ENCODE data around the gene GAB2.
"Not testable (repeated sequence)": the region's sequence is repeated elsewhere in the genome, so short reads cannot be mapped to it uniquely, and the experiment has no call there.

GAB2 gene

DNA sequence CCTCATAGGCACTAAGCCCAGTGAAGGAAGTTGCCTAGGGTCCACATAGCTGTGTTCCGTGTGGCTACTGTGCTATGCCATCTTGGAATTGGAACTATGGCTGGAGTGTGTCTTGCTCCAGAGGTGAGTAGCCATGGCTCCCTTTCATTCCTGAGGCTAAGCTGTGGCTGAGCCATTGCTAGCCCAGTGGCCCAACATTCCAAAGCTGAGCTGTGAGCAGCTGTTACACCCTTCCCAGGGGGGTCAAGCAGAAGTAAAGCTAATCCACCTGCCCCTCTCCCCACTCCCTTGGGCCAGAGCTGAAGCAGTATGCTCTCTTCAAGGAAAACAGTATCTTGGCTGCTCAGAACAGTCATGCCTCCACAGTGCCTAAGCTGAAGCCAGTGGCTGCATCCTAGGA lies 177.8 kb downstream of the GAB2 start:
- DNase-seq: no peak

DNA sequence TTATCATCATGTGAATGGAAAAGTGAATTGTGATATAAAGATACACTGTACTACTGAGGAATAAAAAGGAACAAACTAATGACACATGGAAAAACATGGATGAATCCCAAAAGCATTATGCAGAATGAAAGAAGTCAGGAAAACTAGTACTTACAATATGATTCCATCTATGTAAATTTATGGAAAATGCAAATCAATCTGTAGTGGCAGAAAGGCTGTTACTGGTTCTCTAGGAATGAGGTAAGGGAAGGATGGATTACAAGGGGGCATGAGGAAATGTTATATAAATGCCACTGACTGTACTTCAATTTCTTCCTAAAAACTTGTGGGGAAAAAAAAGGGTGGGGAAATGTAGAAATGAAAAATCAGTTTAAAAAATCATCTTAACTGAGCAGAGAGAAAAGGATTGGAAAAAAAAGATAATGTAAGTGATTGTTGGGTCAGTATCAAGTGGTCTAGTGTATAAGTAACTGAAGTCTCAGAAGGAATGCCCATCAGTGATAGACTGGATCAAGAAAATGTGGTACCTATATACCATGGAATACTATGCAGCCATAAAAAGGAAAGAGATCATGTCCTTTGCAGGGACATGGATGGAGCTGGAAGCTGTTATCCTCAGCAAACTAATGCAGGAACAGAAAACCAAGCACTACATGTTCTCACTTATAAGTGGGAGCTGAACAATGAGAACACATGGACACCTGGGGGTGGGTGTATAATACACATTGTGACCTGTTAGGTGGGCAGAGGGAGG lies 180.2 kb downstream of the GAB2 start:
- DNase-seq: no peak

DNA sequence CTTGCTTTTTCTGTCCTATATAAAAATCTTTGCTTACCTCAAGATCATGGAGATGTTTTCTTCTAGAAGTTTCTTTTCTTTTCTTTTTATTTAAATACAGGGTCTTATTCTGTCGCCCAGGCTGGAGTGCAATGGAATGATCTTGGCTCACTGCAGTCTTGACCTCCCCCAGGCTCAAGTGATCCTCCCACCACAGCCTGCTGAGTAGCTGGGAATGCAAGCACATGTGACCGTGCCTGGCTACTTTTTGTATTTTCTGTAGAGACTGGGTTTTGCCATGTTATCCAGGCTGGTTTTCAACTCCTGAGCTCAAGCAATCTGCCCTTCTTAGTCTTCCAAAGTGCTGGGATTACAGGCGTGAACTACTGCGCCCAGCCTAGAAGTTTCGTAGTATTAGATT lies 183.6 kb downstream of the GAB2 start:
- no peak for DNase-seq

DNA sequence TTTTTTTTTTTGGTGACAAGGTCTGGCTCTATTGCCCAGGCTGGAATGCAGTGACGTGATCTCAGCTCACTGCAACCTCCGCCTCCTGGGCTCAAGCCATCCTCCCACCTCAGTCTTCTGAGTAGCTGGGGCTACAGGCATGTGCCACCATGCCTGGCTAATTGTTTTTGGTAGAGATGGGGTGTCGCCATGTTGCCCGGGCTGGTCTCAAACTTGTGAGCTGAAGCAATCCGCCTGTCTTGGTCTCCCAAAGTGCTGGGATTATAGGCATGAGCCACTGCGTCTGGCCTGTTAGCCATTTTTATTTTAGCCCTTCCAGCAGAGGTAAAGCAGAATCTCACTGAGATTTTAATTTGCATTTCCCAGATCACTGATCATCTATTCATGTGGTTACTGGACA lies 184.6 kb downstream of the GAB2 start:
- not testable (repeated sequence) for DNase-seq

DNA sequence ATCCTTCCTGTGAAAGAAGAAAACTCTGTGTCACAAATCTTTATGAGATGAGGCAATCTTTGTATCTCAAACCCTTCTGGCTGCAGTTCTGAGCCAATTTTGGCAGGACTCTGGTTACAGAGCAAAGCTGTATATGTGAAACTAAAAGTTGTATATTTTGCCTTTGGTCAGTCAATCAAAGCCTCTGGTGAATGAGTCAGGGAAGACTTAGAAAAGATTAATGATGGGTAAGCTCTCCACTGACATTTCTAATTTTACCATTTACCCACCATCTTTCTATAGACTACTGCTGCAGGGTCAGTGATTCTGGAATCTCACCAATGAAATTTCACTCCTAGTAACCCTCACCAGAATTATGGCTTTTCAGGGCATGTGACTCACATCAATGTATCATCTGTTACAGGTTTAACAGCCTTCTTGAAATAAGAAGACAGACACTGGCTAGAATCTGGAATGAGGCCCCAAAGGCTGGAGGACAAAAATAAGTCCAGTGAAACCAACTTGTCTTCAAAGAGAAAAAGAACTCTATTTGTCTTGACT lies 185.6 kb downstream of the GAB2 start:
- DNase-seq: no peak

DNA sequence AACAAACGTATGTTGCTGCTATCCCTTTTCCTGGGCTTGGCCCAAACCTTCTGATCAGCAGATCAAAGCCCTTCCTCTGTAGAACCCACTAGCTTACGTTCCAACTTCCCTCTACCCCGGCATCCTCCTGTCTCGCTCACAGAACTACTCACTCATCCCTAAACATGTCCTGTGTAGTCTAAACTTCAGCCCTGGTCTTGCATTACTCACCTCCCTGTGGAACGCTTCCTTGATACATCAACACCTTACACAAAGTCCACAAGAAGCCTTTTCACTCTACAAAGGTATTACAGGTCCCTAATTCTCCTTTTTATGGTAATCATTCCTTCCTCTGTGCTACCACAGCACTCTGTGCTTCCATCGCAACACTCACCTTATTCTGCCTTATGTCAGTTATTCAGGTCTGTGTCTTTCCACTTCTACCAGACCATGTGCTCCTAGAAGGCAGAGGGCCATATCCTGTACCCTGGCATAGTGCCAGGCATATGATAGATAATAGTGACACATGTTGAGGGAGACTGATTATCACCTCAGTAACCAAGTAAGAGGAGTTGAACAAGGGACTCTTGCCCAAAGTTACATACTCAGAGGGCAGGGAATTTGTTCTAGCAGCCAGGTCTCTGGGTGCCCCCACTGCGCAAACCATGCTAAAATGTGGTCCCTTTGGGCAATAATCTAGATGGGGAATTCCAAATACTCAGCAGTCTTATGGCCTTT lies 187.3 kb downstream of the GAB2 start:
- DNase-seq: peak; percentile 62

DNA sequence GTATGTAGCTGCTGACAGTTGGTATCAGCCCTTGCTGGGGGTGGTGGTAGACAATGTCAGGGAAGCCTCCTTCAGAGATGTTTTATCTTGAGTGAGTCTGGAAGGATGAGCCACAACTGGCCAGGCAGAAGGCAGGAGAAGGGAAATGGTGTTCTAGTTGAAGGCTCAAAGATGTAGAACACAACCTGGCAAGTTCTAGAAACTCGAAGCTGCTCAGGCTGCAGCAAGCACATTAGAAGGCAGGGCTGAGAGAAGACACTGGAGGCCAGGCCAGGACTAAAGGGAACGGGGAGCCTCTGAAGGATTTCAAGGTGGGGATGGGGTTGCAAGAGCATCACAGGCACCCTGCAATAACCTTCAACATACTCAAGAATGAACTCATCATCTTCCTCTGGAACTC lies 188.5 kb downstream of the GAB2 start:
- no peak for DNase-seq

DNA sequence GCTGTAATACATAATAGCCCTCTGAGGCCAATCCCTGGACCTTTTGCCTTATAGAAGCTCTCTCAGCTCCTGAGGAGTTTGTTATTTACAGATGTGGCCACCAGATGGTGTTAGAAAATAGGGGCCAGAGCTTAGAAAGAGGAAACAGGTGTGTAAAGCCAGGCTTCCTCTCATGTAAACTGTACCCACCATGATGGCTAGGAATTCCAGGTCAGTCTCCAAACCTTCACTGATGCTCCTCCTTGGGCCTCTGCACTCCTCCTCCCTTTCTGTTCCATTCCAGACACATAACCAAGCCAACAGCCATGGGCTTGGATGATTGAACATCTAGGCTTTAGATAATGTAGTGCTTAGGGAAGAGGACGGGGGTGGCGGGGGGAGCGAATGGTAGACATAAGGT lies 189.2 kb downstream of the GAB2 start:
- DNase-seq: peak; percentile 95

DNA sequence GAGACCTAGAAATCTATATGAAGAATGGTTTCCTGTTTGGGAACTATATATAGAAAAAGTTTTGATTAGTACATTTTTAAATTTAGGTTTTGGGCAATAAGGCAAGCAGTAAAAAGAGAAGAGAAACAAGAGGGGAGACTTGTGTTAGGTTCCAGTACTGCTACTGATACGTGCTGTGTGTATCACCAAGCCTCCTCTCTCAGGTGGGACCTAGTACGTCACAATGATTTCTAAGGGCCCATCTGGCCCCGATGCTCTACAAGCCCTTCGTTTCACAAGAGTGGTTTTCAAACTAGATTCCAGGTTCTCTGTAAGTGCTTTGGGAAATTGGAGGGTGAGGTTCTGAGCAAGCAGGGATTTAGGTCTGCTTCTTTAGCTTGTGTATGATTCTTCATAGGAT lies 189.7 kb downstream of the GAB2 start:
- no peak for DNase-seq

DNA sequence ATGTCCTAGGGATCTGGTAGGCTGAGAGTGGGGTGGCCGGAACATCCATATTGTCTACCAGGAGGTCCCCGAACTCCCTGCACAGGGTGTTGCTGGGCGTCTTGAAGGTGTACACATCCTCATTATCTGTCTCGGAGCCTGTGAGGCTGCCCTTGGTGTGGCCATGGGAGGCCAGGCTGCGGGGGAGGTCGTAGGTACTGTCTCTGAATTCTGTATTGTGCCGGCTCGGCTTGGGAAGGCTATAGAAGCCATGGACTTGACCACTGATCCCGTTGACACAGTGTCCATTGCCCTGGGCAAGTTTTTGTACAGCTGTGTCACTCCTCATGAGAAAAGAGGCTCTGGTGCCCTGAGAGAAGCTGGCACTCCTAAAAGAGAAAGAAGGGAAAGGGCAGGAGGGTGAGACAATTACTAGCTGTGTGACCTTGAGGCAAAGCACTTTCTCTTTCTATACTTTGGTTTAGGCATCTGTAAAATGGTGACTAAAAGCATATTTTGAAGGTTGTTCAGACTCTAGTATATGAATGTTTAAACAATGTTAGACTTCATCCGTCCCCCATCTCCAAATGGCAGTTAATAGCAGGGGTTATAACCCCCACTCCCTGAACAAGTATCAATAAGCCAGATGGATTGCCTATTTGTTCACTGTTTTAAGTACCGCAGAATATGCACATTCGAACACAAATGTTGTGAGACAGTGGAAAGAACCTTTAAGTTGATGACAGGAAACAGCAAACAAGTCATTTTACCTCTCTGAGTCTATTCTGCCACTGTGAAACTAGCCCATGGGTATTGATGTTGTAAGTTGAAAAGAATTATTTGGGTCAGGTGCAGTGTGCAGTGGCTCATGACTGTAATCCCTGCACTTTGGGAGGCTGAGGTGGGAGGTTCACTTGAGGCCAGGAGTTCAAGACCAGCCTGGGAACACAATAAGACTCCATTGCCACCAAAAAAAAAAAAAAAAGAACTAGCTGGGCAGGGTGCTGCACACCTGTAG lies 190.6 kb downstream of the GAB2 start:
- DNase-seq: no peak

DNA sequence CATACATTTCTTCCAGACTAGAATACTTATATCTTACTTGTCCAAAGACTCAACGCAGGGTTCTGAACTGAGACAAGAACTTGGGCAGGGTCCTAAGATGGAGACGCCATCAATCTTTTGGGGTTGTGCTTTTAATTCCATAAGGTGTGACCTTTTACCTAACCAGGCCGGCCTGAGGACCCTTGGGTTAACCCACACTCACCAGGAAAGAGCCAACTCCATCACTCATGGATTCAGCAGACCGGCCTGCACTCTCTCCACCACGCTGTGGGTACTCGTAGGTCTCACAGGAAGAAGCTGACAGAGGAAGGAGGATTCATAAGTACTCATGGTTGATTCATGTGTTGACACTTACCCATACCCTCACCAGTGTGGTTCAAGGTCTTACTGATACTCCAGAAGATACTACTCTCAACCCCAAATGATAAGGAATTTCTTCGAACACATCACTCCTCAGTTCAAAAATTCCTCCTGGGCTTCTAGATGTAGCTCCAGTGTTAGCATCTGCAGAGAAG lies 192.7 kb downstream of the GAB2 start:
- no peak for DNase-seq

DNA sequence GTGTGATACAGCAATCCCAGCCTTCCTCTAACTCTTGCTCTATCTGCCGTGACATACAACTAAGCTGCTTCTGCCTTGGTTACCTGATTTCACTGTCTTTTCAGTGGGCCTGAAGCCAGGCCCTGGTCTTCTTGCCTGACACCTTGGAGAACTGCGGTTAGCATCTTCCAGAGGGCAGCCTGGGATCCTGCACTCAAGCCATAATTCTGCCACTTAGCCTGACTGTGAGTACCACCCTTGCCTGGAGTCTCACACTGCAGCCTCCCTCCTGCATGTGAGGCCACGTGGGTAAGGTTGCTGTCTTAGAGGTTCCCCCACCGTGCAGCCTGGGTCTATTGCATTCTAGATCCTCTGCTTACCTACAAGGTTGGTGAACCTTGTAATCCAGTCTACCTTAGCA lies 193.1 kb downstream of the GAB2 start:
- no peak for DNase-seq

DNA sequence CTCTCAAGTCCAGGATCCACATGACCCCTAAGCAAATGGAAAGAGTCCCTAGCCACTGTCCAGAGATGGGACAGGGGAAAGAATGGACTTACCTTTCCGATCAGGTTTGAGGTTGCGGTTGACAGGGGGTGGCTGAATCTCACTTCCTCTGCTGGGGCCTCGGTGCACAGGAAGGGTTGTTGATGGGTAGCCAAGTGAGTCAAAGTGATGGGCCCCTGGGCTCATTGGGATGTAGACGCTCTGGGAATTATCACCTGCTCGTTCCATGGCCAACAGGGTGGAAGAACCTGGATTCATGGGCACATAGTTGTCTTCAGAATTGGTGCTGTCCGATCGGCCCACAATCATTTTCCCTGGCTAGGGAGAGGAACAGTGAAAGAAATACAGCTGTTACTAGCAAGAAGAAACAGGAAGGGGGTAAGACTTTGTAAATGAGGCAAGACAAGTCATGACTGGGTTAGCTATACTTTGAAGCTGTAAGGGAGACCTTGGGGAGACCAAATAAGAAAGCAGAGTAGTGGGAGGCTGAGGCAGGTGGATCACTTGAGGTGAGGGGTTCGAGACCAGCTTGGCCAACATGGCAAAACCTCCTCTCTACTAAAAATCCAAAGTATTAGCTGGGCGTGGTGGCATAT lies 194.2 kb downstream of the GAB2 start:
- no peak for DNase-seq

DNA sequence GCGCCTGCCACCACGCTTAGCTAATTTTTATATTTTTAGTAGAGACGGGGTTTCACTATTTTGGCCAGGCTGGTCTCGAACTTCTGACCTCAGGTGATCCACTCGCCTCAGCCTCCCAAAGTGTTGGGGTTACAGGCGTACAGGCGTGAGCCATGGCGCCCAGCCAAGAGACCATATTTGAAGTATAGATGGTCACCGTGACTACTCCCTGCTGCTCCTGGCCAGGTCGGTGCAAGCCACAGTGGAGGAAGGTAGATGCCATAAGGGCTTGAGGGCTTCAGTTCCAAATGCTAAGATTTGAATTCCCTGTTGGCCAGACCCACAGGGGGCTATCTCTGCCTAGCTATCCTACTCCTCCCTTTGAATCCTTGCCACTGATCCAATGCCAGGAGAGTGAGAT lies 194.9 kb downstream of the GAB2 start:
- not testable (repeated sequence) for DNase-seq

DNA sequence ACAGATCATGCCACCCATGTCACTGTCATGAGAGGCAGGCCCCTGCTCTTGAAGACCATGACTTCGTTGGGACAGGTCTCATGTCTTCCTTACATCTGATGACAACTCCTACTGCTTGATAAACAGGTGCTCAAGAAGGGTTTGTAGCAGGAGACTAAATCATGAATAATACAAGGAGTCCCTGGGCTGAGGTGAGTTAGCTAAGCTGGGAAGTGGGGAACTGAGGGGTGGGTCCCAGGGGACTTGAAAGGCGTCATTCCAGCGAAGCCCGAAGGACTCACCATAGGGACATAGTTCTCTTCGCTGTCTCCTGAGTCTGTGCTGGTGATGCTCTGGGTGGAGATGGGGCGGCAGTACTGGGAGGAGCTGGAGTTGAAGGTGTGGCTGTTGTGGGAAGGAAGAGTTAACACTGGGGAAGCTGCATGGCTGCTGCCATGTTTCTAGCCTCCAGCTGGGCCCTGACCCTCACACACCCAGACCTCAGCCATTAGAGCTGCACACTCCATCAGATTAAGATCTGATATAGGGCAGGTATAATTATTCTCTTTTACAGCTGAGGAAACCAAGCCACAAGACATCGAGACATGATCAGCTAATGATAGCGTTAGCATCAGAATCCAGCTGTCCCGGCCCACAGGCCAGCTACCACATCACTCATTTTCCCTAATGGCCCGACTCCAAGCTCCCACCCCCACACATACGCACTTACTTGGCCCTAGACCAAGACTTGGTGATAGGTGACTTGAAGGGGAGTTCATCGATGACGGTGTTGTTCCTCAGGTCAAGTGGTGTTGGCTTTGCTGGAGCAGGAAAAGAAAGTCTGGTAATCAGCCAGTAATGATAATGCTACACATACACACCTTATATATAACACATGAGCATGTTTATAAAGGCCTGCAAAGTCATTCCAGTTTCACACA lies 196.0 kb downstream of the GAB2 start:
- no peak for DNase-seq

DNA sequence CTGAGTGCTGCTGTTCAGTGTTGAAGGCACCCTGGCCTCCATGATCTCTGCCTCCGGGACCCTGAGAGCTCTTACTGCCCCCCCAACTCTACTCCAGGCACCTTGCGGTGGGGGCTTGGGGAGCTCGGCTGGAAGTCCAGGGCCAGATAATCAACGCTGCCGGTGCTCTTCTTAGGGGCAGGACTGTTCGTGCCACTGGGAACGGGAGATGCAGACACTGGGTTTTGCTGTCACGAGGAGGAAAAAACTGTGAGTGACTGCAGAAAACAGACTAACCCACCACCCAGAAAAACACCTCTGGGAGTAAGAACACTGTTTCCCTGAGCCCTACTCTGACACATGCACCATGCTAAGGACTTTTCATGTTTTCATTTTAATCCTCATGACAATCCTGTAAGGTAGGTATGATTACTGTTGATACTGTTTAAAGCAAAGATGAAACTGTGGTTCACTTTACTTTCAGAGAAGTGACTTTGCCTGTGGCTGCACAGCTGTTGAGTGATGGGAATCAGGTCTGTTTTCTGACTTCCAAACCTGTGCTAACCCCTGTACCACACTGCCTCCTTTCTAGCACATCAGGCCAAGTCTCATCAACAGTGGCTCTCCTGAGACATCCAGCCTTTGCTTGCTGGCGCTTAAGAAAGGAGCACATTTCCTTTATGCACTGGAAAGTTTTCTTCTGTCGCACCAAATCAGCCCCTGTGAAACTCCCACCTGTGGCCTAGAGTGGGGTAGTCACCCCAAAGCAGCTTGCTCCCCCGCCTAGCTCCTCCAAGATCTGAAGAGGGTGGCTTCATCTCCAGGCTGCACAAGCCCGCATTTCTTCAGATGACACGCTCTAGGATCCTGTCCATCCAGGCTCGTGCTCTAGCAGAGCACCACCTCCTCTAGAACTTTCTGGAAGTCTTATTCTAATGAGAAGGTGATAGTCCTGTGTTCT lies 197.1 kb downstream of the GAB2 start:
- no peak for DNase-seq

DNA sequence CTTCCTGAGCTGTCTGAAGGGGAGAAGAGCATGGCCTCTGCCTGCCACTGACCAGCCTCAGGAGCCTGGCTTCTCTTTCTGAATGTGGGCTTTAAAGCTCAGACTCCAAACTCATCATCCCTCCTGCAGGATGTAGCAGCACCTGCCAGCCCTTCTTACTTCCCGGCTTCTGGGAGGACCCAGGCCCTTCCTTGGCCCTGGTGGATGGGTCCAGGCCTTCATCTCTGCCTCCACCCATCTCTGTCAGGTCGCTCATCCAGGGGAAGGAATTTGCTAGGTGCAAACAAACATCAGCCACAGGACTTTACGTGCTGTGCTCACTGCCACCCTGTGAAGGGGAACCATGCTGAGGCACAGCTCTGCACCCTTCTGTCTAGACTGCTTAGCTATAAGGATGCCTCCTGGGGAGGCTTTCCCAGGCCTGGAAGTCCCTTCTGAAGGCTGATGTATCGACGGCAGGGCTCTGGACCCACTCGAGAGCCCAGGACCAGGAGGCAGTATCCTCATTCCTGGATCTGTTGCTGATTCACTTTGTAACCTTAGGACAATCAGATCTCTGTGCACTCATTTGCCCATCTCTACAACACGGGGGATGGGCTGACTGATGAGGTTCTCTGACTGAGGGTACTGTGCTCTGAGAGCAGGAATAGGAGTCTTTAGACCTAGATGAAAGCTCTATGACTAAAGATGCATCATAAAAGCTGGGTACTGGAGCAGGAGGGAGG lies 198.0 kb downstream of the GAB2 start:
- no peak for DNase-seq

DNA sequence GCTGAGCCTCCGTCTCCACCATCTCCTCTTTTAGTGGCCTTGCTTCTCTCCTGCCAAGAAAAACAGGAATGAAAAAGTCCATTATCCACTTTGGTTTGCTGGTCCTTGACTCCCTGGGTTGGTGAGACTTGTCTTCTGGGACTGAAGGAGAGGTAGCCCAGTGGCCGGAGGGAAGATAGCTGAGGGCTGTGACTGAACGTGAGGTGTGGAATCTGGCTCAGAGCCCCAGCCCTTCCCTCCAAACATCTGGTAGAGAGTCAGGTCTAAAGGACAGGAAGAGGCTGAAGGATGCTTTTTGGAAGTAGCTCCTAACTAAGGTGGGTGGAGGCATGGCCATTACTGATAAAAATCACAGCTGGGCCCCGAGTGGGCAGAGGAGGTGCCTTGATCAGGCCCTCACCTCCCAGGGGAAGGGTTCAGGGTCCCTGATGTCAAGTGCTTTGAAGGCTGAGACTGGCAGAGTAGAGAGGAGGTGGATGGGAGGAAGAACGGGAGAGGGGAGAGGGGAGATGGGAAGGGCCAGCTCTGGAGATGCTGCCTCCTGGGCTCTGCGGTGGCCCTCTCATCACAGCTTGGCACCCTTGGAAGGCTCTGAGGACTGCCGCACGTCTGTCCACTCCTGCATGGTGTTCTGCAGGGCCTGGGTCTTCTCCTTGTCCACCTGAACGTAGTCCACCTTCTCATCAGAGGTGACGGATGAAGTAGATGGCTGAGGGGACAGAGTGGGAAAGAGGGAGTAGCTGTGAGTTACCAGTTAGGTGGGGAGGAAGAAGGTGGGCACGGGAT lies 198.7 kb downstream of the GAB2 start:
- DNase-seq: no peak
